ENCODE results near the gene PARVB.

GRCh38 chr22:44187652-44188230 is 163.6 kb downstream of the PARVB start:
- TF ChIP-seq POLR2AphosphoS5 (IDR thresholded peaks at IDR 0.05) (no peak), CTCF (IDR thresholded peaks at IDR 0.05) (no peak)
